MG63 (cell line): ENCODE measurements around the gene C1orf141. TPM values are rescaled to one million over a fixed set of nuclear protein-coding genes. Genes with fewer than 3 reads are reported as not detected.
"Not testable (repeated sequence)": the region's sequence is repeated elsewhere in the genome, so short reads cannot be mapped to it uniquely, and the experiment has no call there.

Source experiments
- DNase-seq: peaks from one replicate; pipeline ENCODE4 v3.0.0-alpha.2; 2020
- H3K27me3 ChIP-seq: fragments of 250-450 bp; sonication (Bioruptor Pico); 2 replicates; pipeline ENCODE4 v1.5.1; 2020; ENCODE audit warnings: mild to moderate bottlenecking, moderate library complexity
- H3K36me3 ChIP-seq: fragments of 250-450 bp; sonication (Bioruptor Pico); 2 replicates; pipeline ENCODE4 v1.5.1; 2020; ENCODE audit warnings: mild to moderate bottlenecking, moderate library complexity
- H3K4me3 ChIP-seq: fragments of 250-450 bp; sonication (Bioruptor Pico); 2 replicates; pipeline ENCODE4 v1.5.1; 2020; ENCODE audit warnings: mild to moderate bottlenecking, moderate library complexity
- H3K9me3 ChIP-seq: fragments of 250-450 bp; sonication (Bioruptor Pico); 2 replicates; pipeline ENCODE4 v1.5.1; 2020; ENCODE audit warnings: mild to moderate bottlenecking, moderate library complexity
- total RNA-seq: library from RNA; depleted of rRNA; stranded (reverse); fragments of >200 nt; shearing (Covaris generic); gene quantifications from 2 replicates; pipeline ENCODE4 v1.2.3, GENCODE V29; 2014; ENCODE audit warnings: low replicate concordance

The C1orf141 gene
- total RNA-seq, 1 experiment from 2014 or later = not detected

DNA sequence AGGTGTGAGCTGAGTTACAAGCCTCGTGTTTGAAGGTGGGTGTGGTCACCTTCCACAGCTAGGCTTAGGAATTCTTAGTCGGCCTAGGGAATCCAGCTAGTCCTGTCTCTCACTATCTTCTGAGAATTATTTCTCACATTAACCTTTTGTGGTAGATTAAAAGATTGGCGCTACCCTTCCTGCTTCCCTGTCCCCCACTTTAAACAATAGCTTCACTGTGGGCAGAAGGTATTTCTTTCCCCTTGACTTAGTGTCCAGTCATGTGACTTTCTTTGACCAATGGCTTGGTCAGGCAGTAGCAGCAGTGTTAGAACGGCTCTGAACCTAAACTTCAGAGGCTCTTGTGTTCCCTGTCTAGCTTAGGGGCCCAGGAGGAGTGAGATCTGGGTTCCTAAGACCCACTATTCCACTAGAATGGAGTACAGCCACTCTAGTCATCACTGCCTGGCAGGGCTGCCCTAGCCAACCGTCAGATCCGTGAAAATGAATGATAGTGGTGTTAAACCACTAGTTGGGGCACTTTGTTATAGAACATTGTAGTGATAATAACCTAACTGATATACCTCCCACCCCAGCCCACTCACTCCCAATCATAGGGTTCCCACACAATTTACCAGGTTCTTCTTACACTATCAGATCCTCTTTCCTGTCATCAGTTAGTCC lies 13.9 kb upstream of the C1orf141 start:
- H3K36me3 ChIP-seq = no peaks in the 10 kb centered on the region
- no peak for DNase-seq
- no peaks in the 10 kb centered on the region for H3K9me3 ChIP-seq
- H3K4me3 ChIP-seq = no peak overlapping the region
- no peaks in the 10 kb centered on the region; the same call in 1 of the 2 replicates for H3K27me3 ChIP-seq

DNA sequence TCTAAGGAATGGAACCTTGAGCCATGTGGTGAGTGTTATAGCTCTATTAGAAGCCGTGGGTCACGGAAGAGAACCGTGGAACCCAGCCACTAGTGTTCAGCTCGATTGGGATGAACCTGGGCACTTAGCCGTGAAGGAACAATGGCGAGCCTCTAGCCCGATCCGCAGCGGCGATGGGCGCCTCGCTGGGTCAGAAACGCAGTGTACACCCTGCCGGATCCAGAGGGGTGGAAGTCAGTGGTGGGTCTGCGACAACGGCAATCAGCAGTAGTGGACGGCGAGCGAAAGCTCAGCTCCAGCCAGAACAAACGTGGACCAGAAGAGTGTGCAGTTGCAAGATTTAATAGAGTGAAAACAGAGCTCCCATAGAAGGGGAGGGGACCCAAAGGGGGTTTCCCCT lies 13.2 kb upstream of the C1orf141 start:
- not testable (repeated sequence) for H3K36me3 ChIP-seq, H3K27me3 ChIP-seq, H3K9me3 ChIP-seq, DNase-seq, H3K4me3 ChIP-seq

DNA sequence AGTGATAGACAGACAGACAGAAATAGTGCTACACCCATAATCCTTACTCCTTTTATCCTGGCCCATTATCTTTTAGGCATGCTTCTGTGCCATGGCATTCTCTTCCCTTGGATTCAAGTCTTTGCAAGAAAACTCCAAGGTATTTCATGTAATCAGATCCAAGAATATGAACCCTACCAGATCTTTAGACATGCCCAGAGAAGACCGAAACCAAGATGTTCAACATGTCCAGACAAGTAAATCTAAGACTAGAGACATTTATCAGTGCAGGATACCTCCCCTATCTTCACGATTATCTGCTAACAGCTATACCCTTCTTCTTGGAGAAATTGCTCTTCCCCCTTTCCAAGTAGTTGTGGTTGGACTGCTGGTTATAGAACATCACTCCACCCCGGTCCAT lies 11.8 kb upstream of the C1orf141 start:
- H3K36me3 ChIP-seq = no peaks in the 10 kb centered on the region
- no peaks in the 10 kb centered on the region for H3K27me3 ChIP-seq
- H3K4me3 ChIP-seq = no peak overlapping the region
- no peaks in the 10 kb centered on the region for H3K9me3 ChIP-seq
- DNase-seq = no peak

DNA sequence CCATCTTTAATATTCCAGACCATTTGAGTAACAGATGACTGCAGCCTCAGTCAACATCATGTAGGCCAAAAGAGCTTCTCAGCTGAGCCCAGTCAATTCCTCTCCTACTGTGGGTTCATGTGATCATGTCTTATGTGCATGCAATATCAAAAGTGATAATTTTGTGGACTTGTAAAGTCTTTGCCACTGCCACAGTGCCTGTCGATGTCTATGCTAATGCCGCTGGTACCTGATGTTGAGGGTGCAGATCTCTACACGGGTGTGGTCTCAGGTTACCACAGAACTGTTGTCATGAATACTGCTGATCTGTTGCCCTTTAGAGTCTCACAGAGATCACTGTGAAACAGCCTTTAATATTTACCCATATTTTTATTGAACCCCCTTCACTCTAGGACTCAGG lies 11.3 kb upstream of the C1orf141 start:
- Histone ChIP-seq H3K9me3 (no peaks in the 10 kb centered on the region), H3K36me3 (no peaks in the 10 kb centered on the region), H3K4me3 (no peak overlapping the region), H3K27me3 (no peaks in the 10 kb centered on the region)
- no peak for DNase-seq

DNA sequence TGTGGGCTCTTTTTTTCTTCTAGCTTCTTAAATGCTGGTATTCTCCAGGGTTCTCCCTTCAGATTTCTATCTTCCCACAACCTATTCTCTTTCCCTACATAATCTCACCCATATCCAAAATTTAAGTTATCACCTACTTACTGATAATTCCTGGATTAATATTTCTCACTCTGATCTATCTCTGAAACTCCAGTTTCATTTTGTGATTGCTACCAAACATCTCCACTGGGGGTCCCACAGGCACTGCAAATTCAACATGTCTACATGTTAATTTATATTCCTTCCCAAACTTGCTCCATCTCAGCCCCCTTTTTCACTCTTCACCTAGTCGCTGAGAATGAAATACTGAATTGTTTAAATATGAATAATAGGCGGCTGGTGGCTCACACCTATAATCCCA lies 9.9 kb upstream of the C1orf141 start:
- Histone ChIP-seq H3K27me3 (no peaks in the 10 kb centered on the region), H3K9me3 (no peaks in the 10 kb centered on the region), H3K36me3 (no peaks in the 10 kb centered on the region), H3K4me3 (no peak overlapping the region)
- no peak for DNase-seq

DNA sequence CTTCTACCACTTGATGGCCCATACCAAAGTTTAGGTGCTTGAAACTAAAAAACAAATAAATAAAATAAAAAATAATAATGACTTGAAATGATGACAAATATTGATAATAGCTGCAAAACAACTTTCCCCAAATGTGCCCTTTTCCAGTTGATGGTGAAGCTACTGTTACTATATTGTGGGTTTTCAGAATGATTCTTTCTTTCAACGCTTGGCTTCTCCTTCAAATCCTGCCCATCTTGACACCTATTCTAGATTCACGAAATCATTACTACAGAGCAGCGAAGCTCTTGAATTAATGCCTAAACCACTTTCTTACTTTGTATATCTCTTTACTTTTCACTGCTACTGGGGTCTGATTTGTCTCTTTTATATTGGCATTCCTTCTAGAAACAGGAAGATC lies 9.2 kb upstream of the C1orf141 start:
- no peaks in the 10 kb centered on the region for H3K9me3 ChIP-seq
- H3K27me3 ChIP-seq = no peaks in the 10 kb centered on the region
- no peak overlapping the region for H3K4me3 ChIP-seq
- no peak for DNase-seq
- no peaks in the 10 kb centered on the region for H3K36me3 ChIP-seq

DNA sequence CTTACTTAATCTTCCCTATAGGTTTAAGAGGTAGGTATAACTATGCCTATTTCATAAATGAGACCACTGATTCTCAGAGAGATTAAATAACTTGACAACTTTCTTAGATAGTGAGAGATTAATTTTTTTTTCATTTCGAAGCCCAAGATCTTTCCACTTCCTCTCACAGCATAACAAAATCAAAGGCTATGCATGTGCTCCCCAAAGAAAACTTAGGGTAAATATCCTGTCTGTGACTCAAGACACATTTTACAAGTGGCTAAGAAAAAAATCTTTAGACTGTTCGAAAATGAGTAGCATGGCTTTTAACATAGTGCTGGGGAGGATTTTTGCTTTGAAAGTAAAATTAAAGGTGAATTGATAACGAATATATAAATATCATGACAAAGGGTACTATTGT lies 8.2 kb upstream of the C1orf141 start:
- DNase-seq = no peak
- H3K36me3 ChIP-seq = no peaks in the 10 kb centered on the region
- H3K4me3 ChIP-seq = no peak overlapping the region
- no peaks in the 10 kb centered on the region for H3K9me3 ChIP-seq
- H3K27me3 ChIP-seq = no peaks in the 10 kb centered on the region

DNA sequence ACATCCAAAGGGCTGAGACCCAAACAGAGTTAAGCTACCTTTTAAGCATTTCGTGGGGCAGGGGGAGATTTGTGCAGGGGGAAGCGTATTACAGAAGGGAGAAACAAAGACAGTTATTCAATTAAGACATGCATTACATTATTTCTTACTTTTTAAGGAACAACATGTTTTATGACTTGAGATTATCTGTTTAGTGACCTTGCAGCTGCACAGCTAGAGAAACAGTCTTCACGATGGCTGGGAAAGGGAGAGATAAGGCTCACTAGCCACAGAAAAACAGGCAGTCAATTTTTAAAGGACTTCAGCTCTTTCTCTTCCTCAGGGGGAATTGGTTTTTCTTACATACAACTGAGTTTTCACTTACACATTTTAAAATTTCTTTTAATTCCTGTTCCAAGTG lies 7.1 kb upstream of the C1orf141 start:
- not testable (repeated sequence) for H3K4me3 ChIP-seq, DNase-seq, H3K27me3 ChIP-seq, H3K36me3 ChIP-seq, H3K9me3 ChIP-seq

DNA sequence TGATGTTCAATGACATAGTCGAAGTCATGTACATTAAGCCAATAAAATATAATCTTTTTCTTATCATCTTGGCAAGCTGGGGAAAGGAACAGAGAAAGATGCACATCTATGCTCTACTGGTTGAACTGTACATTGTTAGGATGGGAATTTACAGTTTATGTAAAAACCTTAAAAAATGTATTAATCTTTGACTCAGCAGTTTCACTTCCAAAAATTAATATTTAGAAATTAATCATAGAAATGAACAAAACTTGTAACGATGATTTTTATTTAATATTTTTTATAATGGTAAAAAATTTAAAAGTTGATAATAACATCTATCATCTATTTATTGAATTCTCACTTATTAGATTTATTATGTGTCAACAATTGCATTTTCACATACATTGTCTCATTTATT lies 5.7 kb upstream of the C1orf141 start:
- no peaks in the 10 kb centered on the region for H3K9me3 ChIP-seq
- H3K27me3 ChIP-seq = no peaks in the 10 kb centered on the region
- no peak overlapping the region for H3K4me3 ChIP-seq
- no peak for DNase-seq
- H3K36me3 ChIP-seq = no peaks in the 10 kb centered on the region

DNA sequence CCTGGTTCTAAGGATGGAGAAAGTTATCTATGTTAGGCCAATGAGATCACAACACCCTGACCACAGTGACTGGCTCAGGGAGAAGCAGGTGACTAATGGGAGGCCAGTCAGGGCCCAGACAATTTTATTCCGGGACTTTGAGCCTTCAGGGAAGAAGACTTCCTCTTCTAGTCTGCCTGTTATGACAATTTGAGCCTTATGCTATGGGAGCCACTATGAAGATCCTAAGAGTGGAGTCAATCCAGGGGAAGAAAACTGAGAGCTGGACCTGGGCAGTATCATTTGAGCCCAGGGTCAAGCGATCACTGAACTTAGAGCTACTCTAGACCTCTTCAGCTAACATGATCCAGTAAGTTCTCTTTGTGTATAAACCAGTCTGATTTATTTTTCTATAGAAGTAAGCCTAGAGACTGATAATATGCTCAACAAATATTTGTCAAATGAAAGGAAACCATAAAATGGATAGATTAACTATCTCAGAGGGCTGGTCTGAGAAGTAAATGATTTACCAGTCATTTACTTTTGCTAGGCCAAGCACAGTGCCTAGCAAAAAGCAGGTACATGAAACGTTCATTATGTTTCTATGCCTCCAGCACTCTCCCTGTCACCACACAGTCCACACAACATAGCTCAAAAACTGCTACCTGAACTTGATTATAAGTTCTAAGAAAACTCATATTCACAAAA lies 4.2 kb upstream of the C1orf141 start:
- Histone ChIP-seq H3K9me3 (no peaks in the 10 kb centered on the region), H3K4me3 (no peak overlapping the region), H3K27me3 (no peaks in the 10 kb centered on the region), H3K36me3 (no peaks in the 10 kb centered on the region)
- no peak for DNase-seq

DNA sequence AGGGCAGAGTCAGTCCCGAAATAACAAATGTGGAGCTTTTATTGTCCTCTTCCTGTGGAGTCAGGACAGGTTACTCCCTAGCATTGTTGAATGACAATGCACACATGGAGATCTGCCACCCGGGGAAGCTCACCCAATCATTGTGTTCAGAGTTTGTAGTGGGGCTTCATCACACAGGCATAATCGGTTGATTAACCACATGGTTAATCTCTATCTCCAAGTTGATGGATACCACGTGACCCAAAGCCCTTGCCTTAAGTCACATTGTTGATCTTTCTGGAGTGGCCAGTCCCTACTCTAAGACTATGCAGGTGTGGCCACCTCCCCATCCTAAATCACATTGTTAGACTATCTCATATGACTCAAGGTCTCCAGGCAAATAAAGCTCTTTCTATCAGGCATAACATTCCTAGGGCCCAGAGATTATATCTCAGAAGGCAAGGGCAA lies 2.6 kb upstream of the C1orf141 start:
- H3K4me3 ChIP-seq = no peak overlapping the region
- no peaks in the 10 kb centered on the region for H3K36me3 ChIP-seq
- H3K27me3 ChIP-seq = no peaks in the 10 kb centered on the region
- H3K9me3 ChIP-seq = no peaks in the 10 kb centered on the region
- no peak for DNase-seq

DNA sequence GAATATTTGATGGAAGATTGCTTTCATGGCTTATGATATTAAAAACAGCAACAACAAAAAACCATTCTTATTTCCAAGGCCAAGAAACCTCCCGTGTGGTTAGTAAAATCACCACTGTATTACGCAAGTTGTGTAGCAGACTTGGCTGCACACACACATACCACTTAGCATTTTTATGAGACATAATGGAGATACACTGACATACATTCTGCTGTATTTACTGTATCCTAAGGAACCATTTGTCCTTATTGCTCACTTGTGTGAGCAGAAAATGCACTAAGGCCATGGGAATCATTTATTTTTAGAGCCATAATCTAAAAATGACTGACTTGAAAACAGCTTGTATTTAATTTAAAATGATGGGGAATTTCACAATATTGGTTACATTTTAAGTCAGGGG lies 584 bp upstream of the C1orf141 start:
- Histone ChIP-seq H3K4me3 (no peak overlapping the region), H3K9me3 (no peaks in the 10 kb centered on the region), H3K27me3 (no peaks in the 10 kb centered on the region), H3K36me3 (no peaks in the 10 kb centered on the region)
- no peak for DNase-seq

DNA sequence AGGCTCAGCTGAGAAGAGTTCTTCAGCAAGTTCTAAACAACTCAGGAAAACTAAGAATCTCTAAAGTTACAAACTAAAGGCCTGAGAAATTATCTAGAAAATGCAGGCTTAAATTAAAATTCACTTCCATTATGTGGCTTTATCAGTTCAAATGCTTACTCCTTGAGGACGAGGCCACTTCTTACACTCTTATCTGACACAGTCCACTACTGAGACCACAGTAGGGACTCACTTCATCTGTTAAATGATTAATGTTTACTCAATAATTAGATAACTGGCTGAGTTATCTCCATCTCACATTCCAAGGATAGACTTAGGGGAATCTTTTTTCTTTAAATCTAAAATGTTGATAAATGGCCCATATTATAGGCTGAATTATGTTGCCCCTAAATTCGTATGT lies 1.6 kb downstream of the C1orf141 start:
- no peak for DNase-seq
- Histone ChIP-seq H3K9me3 (no peaks in the 10 kb centered on the region), H3K4me3 (no peak overlapping the region), H3K27me3 (no peaks in the 10 kb centered on the region), H3K36me3 (no peaks in the 10 kb centered on the region)

DNA sequence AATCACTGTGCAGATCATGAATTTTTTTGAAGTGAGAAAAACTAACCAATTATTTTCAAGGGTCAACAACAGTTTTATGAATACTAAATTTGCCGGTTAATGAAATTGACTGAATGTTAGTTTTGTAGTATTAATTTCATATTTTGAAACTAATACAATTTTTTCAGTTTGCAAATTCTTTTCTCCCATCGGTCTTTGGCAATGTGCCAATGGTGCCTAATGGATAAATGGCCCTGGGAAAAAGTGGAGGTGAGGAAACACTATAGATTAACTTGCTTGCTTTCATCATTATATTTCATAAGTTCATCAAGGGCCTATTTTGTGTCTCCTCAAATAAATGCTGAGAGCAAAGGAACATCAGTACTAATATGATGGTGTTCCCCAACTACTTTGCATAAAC lies 4.1 kb downstream of the C1orf141 start:
- no peaks in the 10 kb centered on the region for H3K9me3 ChIP-seq
- H3K4me3 ChIP-seq = no peak overlapping the region
- no peaks in the 10 kb centered on the region for H3K27me3 ChIP-seq

DNA sequence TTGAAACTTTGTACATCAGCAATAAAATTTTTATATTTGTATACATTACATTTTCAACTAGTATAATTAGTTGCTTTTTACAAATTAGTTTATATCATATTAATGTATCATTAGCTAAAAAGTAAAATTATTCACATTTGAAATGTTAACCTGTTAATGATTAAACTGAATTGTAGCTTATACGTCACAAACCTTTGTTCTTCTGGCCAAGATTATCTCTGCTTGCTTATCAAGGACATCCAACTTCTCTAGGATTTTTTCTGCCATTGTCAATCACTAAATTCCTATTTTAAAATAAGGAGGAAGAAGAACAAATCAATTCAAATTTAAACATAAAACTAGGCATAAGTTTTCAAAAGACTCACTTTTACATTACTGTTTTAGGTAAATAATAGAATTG lies 7.8 kb downstream of the C1orf141 start:
- no peaks in the 10 kb centered on the region for H3K9me3 ChIP-seq
- H3K27me3 ChIP-seq = no peaks in the 10 kb centered on the region
- H3K36me3 ChIP-seq = no peaks in the 10 kb centered on the region
- no peak for DNase-seq
- H3K4me3 ChIP-seq = no peak overlapping the region

More for the DNA sequence above, 4.1 kb downstream of the C1orf141 start:
- no peak for DNase-seq
- no peaks in the 10 kb centered on the region for H3K36me3 ChIP-seq

DNA sequence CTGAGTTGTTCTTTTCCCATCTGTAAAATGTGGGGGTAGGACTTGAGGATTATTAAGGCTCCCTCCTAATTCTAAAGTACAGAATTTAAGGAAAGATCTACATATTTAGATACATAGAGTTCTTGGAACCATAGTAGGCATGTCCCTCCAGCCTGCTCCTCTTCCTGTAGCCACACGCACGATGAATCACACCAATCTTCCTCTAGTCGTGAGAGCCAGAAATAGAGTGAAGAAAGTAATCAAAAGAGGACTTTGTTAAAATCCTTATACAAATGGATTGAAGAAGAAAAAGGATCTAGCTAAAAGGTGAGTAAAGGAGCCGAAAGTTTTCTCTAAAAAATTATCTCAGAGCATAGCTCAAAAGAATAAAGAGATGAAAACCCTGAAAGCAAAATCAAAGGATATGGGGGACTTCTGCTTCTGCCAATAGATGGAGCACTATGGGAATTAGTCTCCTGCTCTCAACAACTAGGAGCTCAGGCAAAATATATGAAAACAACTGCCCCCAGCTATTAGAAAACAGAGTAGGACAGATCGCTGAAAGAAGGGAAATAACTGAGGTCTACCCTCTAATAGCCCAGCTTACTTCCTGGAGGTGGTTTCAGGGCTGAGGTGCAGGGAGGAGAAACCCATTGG lies 8.5 kb downstream of the C1orf141 start:
- no peaks in the 10 kb centered on the region for H3K9me3 ChIP-seq
- H3K27me3 ChIP-seq = no peaks in the 10 kb centered on the region
- no peak overlapping the region for H3K4me3 ChIP-seq
- no peaks in the 10 kb centered on the region for H3K36me3 ChIP-seq
- peak; percentile 8 for DNase-seq

DNA sequence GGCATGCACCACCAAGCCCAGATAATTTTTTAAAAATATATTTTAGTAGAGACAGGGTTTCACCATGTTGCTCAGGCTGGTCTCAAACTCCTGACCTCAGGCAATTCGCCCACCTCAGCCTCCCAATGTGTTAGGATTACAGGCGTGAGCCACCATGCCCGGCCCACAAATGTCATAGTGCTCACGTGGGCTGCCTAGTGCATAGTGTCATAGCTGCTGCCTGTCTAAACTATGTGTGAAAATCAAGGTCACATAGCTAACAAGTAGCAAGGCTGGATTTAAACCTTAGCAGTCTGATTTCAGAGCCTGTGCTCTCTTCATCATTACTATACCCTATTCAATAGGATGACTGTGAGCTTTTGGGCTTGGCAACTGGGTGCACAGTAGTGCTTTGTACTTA lies 10.3 kb downstream of the C1orf141 start:
- Histone ChIP-seq H3K9me3 (no peaks in the 10 kb centered on the region), H3K27me3 (no peaks in the 10 kb centered on the region), H3K36me3 (no peaks in the 10 kb centered on the region), H3K4me3 (no peak overlapping the region)
- no peak for DNase-seq
